ENCODE measurements around the gene CFAP54. TPM values are rescaled to one million over a fixed set of nuclear protein-coding genes. Genes with fewer than 3 reads are reported as not detected.
"Not testable (repeated sequence)": the region's sequence is repeated elsewhere in the genome, so short reads cannot be mapped to it uniquely, and the experiment has no call there.

The CFAP54 gene
- total RNA-seq, 2 donors from 2014 or later, result 0.28 TPM; not detected in 1

- no peaks in the 10 kb centered on the region for H3K4me1 ChIP-seq
- no peak for DNase-seq (ENCODE audit: low spot score)
- no peak for TF ChIP-seq CTCF (IDR thresholded peaks at IDR 0.05)
- no peak overlapping the region for H3K4me3 ChIP-seq
- H3K27me3 ChIP-seq, result no peaks in the 10 kb centered on the region
- H3K9me3 ChIP-seq, result no peaks in the 10 kb centered on the region
- H3K36me3 ChIP-seq, result no peaks in the 10 kb centered on the region
- H3K27ac ChIP-seq, result no peak overlapping the region
Observed at GRCh38 chr12:96457191-96457930, 32.0 kb upstream of the CFAP54 start.

- DNase-seq (ENCODE audit: low spot score); H3K9me3 ChIP-seq; H3K4me3 ChIP-seq; H3K4me1 ChIP-seq; H3K36me3 ChIP-seq; H3K27ac ChIP-seq; H3K27me3 ChIP-seq: not testable (repeated sequence)
Observed at GRCh38 chr12:96459281-96459680, 30.1 kb upstream of the CFAP54 start.

GRCh38 chr12:96462571-96463280, 26.7 kb upstream of the CFAP54 start:
- no peak for DNase-seq (ENCODE audit: low spot score)
- no peaks in the 10 kb centered on the region for H3K27me3 ChIP-seq
- H3K4me1 ChIP-seq, result no peaks in the 10 kb centered on the region
- H3K36me3 ChIP-seq, result no peaks in the 10 kb centered on the region
- no peak overlapping the region for H3K4me3 ChIP-seq
- H3K27ac ChIP-seq, result no peak overlapping the region
- TF ChIP-seq CTCF (IDR thresholded peaks at IDR 0.05), result no peak
- no peaks in the 10 kb centered on the region for H3K9me3 ChIP-seq

GRCh38 chr12:96465896-96466295, 23.5 kb upstream of the CFAP54 start:
- DNase-seq (ENCODE audit: low spot score), result no peak
- no peaks in the 10 kb centered on the region for H3K4me1 ChIP-seq
- H3K27me3 ChIP-seq, result no peaks in the 10 kb centered on the region
- TF ChIP-seq CTCF (IDR thresholded peaks at IDR 0.05), result no peak
- H3K4me3 ChIP-seq, result no peak overlapping the region
- no peaks in the 10 kb centered on the region for H3K36me3 ChIP-seq
- no peak overlapping the region for H3K27ac ChIP-seq
- H3K9me3 ChIP-seq, result peaks cover 0 to 16% of the 10 kb centered on the region in 2 donors

GRCh38 chr12:96466939-96467751, 22.2 kb upstream of the CFAP54 start:
- no peaks in the 10 kb centered on the region for H3K4me1 ChIP-seq
- H3K9me3 ChIP-seq, result peaks cover 0 to 16% of the 10 kb centered on the region in 2 donors
- no peak overlapping the region for H3K27ac ChIP-seq
- no peak for DNase-seq (ENCODE audit: low spot score)
- H3K27me3 ChIP-seq, result no peaks in the 10 kb centered on the region
- no peak for TF ChIP-seq CTCF (IDR thresholded peaks at IDR 0.05)
- no peaks in the 10 kb centered on the region for H3K36me3 ChIP-seq
- H3K4me3 ChIP-seq, result no peak overlapping the region

Measured in right atrium auricular region (tissue), 2 donors.